CD4-positive, alpha-beta T cell treated with Interleukin-6 for 4 hours (primary cell): Measurements from ENCODE around the gene CPSF4L.

Source experiments
- DNase-seq: peaks from one replicate; pipeline ENCODE4 v3.0.0-alpha.2; 2020; ENCODE audit warnings: mixed read lengths

Gene CPSF4L

DNA sequence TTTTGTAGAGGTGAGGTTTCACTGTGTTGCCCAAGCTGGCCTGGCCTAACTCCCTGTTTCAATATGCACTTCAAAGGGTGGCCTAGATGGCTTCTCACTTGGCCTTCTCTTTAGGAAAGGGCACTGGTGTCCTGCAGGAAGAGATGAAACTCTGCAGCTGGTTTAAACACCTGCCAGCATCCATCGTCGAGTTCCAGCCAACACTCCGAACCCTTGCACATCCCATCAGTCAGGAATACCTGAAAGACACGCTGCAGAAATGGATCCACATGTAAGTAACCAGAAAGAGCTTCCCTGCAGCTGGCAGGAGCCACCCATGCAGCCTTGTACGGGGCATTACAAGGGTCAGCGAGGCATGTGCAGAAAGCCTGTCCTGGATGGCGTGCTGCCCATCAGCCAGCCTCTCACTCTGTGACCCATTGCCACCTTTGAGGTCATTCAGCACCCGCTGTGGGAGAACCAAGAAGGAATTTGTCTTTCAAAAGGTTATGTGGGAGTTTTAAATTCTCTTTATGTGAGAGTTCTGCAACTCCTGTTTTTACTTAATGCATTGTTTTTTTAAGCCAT lies 61.8 kb downstream of the CPSF4L start:
- DNase-seq: no peak

DNA sequence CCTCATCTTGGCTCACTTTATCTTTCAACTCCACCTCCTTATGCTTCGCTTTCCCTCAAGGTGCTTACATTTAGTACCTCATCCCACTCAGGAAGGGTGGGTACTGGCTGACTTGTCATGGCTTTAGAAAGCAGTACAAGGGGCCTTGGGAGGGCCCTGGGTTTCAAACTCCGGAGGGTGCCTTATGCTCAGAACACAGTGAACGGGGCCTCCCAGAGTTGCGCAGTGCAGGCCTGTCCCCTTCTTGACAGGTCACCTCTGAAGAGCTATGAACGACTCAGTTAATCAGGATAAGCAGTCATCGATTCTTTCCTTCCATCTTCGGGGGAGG lies 62.8 kb downstream of the CPSF4L start:
- DNase-seq: no peak
